ENCODE data around the gene PRRG2.

GRCh38 chr19:49573425-49573824, 7.7 kb upstream of the PRRG2 start:
- no peak for TF ChIP-seq CTCF (conservative IDR thresholded peaks at IDR 0.05; ENCODE audit: low read depth, low read length)
- TF ChIP-seq EZH2 (IDR thresholded peaks at IDR 0.05; ENCODE audit: borderline replicate concordance, low read depth, low read length, poor library complexity, severe bottlenecking) = no peak
